HepG2 (cell line): ENCODE measurements around the gene CUL9. TPM values are rescaled to one million over a fixed set of nuclear protein-coding genes. Genes with fewer than 3 reads are reported as not detected.

Experiments
- ATAD3A ChIP-seq: sonication (generic); formaldehyde crosslinking; IDR thresholded peaks from 2 replicates; pipeline ENCODE4 v1.4.0; 2020; ENCODE audit warnings: missing genetic modification reagents
- BCL3 ChIP-seq: sonication (generic); formaldehyde crosslinking; IDR thresholded peaks from 2 replicates; pipeline ENCODE4 v1.5.1; 2020; ENCODE audit warnings: mild to moderate bottlenecking, missing genetic modification reagents, moderate library complexity
- CC2D1A ChIP-seq: sonication (generic); formaldehyde crosslinking; IDR thresholded peaks from 2 replicates; pipeline ENCODE4 v1.8.1; 2023; ENCODE audit warnings: mild to moderate bottlenecking, missing genetic modification reagents
- FOXC1 ChIP-seq: sonication (generic); formaldehyde crosslinking; IDR thresholded peaks from 2 replicates; pipeline ENCODE4 v1.8.0; 2022; ENCODE audit warnings: mild to moderate bottlenecking, missing genetic modification reagents, borderline replicate concordance
- FOXJ3 ChIP-seq: sonication (generic); formaldehyde crosslinking; IDR thresholded peaks from 2 replicates; pipeline ENCODE4 v1.4.0; 2020; ENCODE audit warnings: missing genetic modification reagents, mild to moderate bottlenecking, borderline replicate concordance
- HIVEP1 ChIP-seq: sonication (generic); formaldehyde crosslinking; IDR thresholded peaks from 2 replicates; pipeline ENCODE4 v1.4.0; 2020; ENCODE audit warnings: mild to moderate bottlenecking, missing genetic modification reagents
- NFYB ChIP-seq: sonication (generic); formaldehyde crosslinking; IDR thresholded peaks from 2 replicates; pipeline ENCODE4 v1.4.0; 2020; ENCODE audit warnings: missing genetic modification reagents
- SMYD3 ChIP-seq: sonication (generic); formaldehyde crosslinking; IDR thresholded peaks from 2 replicates; pipeline ENCODE4 v1.8.1; 2023; ENCODE audit warnings: mild to moderate bottlenecking, missing genetic modification reagents
- TFDP1 ChIP-seq: IDR thresholded peaks from 2 replicates; pipeline ENCODE4 v1.6.1; 2016; ENCODE audit warnings: missing compliant biosample characterization, missing genetic modification reagents, borderline replicate concordance
- TGIF2 ChIP-seq: IDR thresholded peaks from 2 replicates; pipeline ENCODE4 v1.6.1; 2016; ENCODE audit warnings: control low read depth, missing compliant biosample characterization
- TP53 ChIP-seq: sonication (generic); formaldehyde crosslinking; conservative IDR thresholded peaks from 2 replicates; pipeline ENCODE4 v1.4.0; 2020; ENCODE audit warnings: missing genetic modification reagents
- ZBTB43 ChIP-seq: sonication (generic); formaldehyde crosslinking; conservative IDR thresholded peaks from 2 replicates; pipeline ENCODE4 v1.4.0; 2020; ENCODE audit warnings: missing genetic modification reagents
- ZBTB49 ChIP-seq: sonication (generic); formaldehyde crosslinking; IDR thresholded peaks from 2 replicates; pipeline ENCODE4 v1.4.0; 2020; ENCODE audit warnings: missing genetic modification reagents, borderline replicate concordance
- ZFP90 ChIP-seq: sonication (generic); formaldehyde crosslinking; IDR thresholded peaks from 2 replicates; pipeline ENCODE4 v1.8.0; 2022; ENCODE audit warnings: missing genetic modification reagents, mild to moderate bottlenecking, inconsistent platforms, borderline replicate concordance
- ZNF17 ChIP-seq: sonication (generic); formaldehyde crosslinking; IDR thresholded peaks from 2 replicates; pipeline ENCODE4 v1.5.0; 2020; ENCODE audit warnings: mild to moderate bottlenecking, missing genetic modification reagents
- ZNF33B ChIP-seq: sonication (generic); formaldehyde crosslinking; IDR thresholded peaks from 2 replicates; pipeline ENCODE4 v1.5.1; 2020; ENCODE audit warnings: mild to moderate bottlenecking, missing genetic modification reagents
- ZNF619 ChIP-seq: sonication (generic); formaldehyde crosslinking; IDR thresholded peaks from 2 replicates; pipeline ENCODE4 v1.4.0; 2020; ENCODE audit warnings: mild to moderate bottlenecking, missing genetic modification reagents
- ZNF629 ChIP-seq: sonication (generic); formaldehyde crosslinking; conservative IDR thresholded peaks from 2 replicates; pipeline ENCODE4 v1.5.0; 2020; ENCODE audit warnings: missing genetic modification reagents
- ZNF883 ChIP-seq: sonication (generic); formaldehyde crosslinking; IDR thresholded peaks from 2 replicates; pipeline ENCODE4 v1.5.1; 2020; ENCODE audit warnings: mild to moderate bottlenecking, missing genetic modification reagents; ENCODE audit errors: not compliant biosample characterization
- polyA plus RNA-seq, 8 experiments: library from polyadenylated mRNA; depleted of rRNA in 3 of 8; stranded (reverse) in 7 of 8; unstranded in 1 of 8; fragments of >200 nt; fragmentation: Illumina TruSeq in 4 of 8; extraction: Trizol in 4 of 8; gene quantifications; 2 replicates each; pipeline versions ENCODE4 v1.2.1 to v1.2.3, GENCODE V29; 2011 to 2016; ENCODE audit warnings: low read depth in 4 of 8, missing spikeins in 1 of 8, mixed read lengths in 1 of 8; ENCODE audit not compliant: insufficient read depth in 1 of 8
- total RNA-seq, 5 experiments: library from RNA; depleted of rRNA; stranded (reverse); fragments of >200 nt; fragmentation: Illumina TruSeq; extraction: Trizol; gene quantifications; 2 replicates each; pipeline ENCODE4 v1.2.3, GENCODE V29; 2016; ENCODE audit warnings: low read depth in 1 of 5
- TF ChIP-seq, protein P1 (sequence below): sonication (generic); formaldehyde crosslinking; IDR thresholded peaks from 2 replicates; pipeline ENCODE4 v1.8.0; 2022; ENCODE audit warnings: low read depth, missing genetic modification reagents
- TF ChIP-seq, protein P2 (sequence below): sonication (generic); formaldehyde crosslinking; IDR thresholded peaks from 2 replicates; pipeline ENCODE4 v1.5.0; 2020; ENCODE audit warnings: missing genetic modification reagents

Gene CUL9
- total and polyA plus RNA-seq, 2 of the 13 experiments (the other 11 are each of a cell fraction or from before 2014, with no cell fraction given), result 11.4 to 13.7 TPM

GRCh38 chr6:43263314-43264178 is 81.5 kb downstream of the CUL9 start (continued):
- TF ChIP-seq, protein P1, sequence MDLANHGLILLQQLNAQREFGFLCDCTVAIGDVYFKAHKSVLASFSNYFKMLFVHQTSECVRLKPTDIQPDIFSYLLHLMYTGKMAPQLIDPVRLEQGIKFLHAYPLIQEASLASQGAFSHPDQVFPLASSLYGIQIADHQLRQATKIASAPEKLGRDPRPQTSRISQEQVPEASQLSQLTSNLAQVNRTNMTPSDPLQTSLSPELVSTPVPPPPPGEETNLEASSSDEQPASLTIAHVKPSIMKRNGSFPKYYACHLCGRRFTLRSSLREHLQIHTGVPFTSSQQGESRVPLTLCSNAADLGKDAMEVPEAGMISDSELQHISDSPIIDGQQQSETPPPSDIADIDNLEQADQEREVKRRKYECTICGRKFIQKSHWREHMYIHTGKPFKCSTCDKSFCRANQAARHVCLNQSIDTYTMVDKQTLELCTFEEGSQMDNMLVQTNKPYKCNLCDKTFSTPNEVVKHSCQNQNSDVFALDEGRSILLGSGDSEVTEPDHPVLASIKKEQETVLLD, result no peak
- TF ChIP-seq SMYD3 (CRISPR knock-in tag), result peak; percentile 39; the same call in 1 of the 2 replicates
- TF ChIP-seq TFDP1 (CRISPR knock-in tag), result no peak
- peak; percentile 71; the same call in 1 of the 2 replicates for TF ChIP-seq ZNF33B
- TF ChIP-seq, protein P2, sequence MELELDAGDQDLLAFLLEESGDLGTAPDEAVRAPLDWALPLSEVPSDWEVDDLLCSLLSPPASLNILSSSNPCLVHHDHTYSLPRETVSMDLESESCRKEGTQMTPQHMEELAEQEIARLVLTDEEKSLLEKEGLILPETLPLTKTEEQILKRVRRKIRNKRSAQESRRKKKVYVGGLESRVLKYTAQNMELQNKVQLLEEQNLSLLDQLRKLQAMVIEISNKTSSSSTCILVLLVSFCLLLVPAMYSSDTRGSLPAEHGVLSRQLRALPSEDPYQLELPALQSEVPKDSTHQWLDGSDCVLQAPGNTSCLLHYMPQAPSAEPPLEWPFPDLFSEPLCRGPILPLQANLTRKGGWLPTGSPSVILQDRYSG, result no peak
- TF ChIP-seq ZNF629 (CRISPR knock-in tag), result no peak
- TF ChIP-seq ATAD3A (CRISPR knock-in tag), result no peak
- no peak for TF ChIP-seq CC2D1A
- TF ChIP-seq ZBTB49 (CRISPR knock-in tag), result no peak
- no peak for TF ChIP-seq HIVEP1 (CRISPR knock-in tag)
- TF ChIP-seq BCL3 (CRISPR knock-in tag), result 0 out of 2 replicates have a peak, but pooled peaks have one; percentile 76
- no peak for TF ChIP-seq TGIF2 (CRISPR knock-in tag)
- TF ChIP-seq ZNF619, result peak; percentile 91; the same call in 1 of the 2 replicates
- peak; percentile 47 for TF ChIP-seq ZNF883 (CRISPR knock-in tag)
- TF ChIP-seq ZFP90 (CRISPR knock-in tag), result no peak; the same call in 1 of the 2 replicates
- no peak for TF ChIP-seq NFYB
- no peak for TF ChIP-seq ZBTB43
- no peak for TF ChIP-seq FOXJ3 (CRISPR knock-in tag)
- TF ChIP-seq FOXC1 (CRISPR knock-in tag), result no peak
- no peak for TF ChIP-seq ZNF17 (CRISPR knock-in tag)
- no peak for TF ChIP-seq TP53 (CRISPR knock-in tag)
